SKM-1 (cell line): ENCODE results near the gene MYO1E.
A peak's percentile ranks its signal among the peaks of the same experiment; 100 is the strongest.
"Not testable (repeated sequence)": the region's sequence is repeated elsewhere in the genome, so short reads cannot be mapped to it uniquely, and the experiment has no call there.

ENCODE experiments used
- DNase-seq: peaks from one replicate; lab custom pipeline; 2025; ENCODE audit not compliant: unreplicated experiment; lab: John Stamatoyannopoulos, UW

Gene MYO1E

GRCh38 chr15:59172289-59172901 is 200.3 kb downstream of the MYO1E start:
- no peak for DNase-seq

GRCh38 chr15:59171067-59171397 is 201.6 kb downstream of the MYO1E start:
- DNase-seq, result no peak

- DNase-seq, result no peak
Measured at GRCh38 chr15:59170295-59171066, 202.2 kb downstream of the MYO1E start.

GRCh38 chr15:59169251-59169708 is 203.4 kb downstream of the MYO1E start:
- no peak for DNase-seq

GRCh38 chr15:59168536-59168935 is 204.1 kb downstream of the MYO1E start:
- no peak for DNase-seq

- no peak for DNase-seq
Measured at GRCh38 chr15:59166601-59167265, 205.9 kb downstream of the MYO1E start.

GRCh38 chr15:59166166-59166565 is 206.5 kb downstream of the MYO1E start:
- DNase-seq, result no peak

- DNase-seq, result no peak
Measured at GRCh38 chr15:59165726-59166125, 206.9 kb downstream of the MYO1E start.

GRCh38 chr15:59162080-59162479 is 210.6 kb downstream of the MYO1E start:
- not testable (repeated sequence) for DNase-seq

- no peak for DNase-seq
Measured at GRCh38 chr15:59160880-59161593, 211.6 kb downstream of the MYO1E start.

GRCh38 chr15:59159210-59159609 is 213.5 kb downstream of the MYO1E start:
- DNase-seq, result no peak

- DNase-seq, result peak; percentile 26
Measured at GRCh38 chr15:59158701-59159034, 214.0 kb downstream of the MYO1E start.

- no peak for DNase-seq
Measured at GRCh38 chr15:59157840-59158700, 214.6 kb downstream of the MYO1E start.

GRCh38 chr15:59157396-59157795 is 215.3 kb downstream of the MYO1E start:
- no peak for DNase-seq

GRCh38 chr15:59155431-59155830 is 217.2 kb downstream of the MYO1E start:
- no peak for DNase-seq

GRCh38 chr15:59154243-59154642 is 218.4 kb downstream of the MYO1E start:
- no peak for DNase-seq

- DNase-seq, result no peak
Measured at GRCh38 chr15:59153466-59153865, 219.2 kb downstream of the MYO1E start.

- DNase-seq, result no peak
Measured at GRCh38 chr15:59152694-59153450, 219.8 kb downstream of the MYO1E start.

- DNase-seq, result no peak
Measured at GRCh38 chr15:59150185-59150584, 222.5 kb downstream of the MYO1E start.
